Measurements from ENCODE around the gene DHX40.
A peak's percentile ranks its signal among the peaks of the same experiment; 100 is the strongest.
"Not testable (repeated sequence)": the region's sequence is repeated elsewhere in the genome, so short reads cannot be mapped to it uniquely, and the experiment has no call there.

DHX40 gene

DNA sequence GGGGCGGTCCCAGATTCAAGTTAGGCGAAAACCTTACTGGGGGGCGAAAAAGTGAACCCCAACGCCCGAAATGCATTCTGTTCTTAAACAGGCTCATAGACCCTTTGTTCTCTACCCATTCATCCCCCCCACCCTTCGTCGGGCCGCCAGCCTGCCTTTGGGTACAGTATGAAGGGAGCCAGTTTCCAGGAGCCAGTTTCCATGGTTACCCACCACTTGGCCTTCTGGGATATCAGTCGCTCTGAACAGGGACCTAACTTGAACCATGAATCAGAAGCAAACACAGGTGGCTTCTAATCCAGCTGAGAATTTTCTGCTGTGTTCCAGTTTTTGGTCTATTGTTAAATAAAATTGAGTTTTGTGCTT, 532 bp downstream of the DHX40 start:
- peak; percentile 33 for DNase-seq

DNA sequence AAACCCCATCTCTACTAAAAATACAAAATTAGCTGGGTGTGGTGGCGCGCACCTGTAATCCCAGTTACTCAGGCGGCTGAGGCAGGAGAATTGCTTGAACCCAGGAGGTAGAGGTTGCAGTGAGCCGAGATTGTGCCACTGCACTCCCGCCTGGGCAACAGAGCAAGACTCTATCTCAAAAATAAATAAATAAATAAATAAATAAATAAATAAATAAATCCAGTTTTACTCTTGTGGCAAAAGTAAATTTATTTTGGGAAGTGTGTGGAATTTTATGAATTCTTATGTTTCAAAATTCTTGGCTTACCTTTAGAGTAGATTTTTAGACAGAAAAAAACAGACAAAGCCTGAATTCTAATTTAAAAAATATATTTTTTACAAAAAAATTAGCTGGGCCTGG, 3.7 kb downstream of the DHX40 start:
- not testable (repeated sequence) for DNase-seq

DNA sequence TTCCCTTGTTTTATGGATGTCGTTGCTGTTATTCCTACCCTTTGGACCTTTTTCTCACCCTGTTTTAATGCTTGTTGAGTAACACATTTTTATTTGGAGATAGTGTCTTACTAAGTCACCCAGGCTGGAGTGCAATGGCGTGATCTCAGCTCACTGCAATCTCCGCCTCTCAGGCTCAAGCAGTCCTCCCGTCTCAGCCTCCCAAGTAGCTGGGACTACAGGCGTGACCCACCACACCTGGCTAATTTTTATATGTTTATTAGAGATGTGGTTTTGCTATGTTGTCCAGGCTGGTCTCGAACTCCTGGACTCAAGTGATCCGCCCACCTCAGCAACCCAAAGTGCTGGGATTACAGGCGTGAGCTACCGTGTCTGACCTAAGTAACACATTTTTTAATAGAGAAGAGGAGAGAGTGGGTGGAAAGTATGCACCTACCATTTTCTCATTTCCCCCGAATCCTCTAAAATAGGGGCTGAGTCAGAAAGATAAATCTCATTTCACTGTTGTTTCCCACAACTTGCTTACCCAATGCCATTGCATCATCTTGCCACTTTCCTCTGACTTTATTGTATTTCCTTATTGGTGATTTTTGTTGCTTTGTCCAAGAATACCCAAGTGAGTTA, 7.0 kb downstream of the DHX40 start:
- no peak for DNase-seq

DNA sequence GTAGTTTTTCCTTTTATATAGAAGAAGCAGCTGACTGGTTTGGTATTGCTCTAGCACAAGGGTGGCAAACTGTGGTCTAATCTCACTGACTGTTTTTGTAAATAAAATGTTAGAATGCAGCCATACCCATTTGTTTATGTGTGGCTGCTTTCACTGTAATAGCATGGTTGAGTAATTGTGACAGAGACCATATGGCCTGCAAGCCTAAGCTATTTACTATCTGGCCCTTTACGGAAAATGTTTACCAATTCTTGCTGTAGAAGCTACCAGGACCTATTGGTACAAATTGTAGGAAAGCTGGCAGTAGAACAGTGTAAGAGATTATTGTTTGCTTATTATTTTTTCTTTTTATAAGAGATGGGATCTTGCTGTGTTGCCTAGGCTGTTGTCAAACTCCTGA, 18.8 kb downstream of the DHX40 start:
- not testable (repeated sequence) for DNase-seq

DNA sequence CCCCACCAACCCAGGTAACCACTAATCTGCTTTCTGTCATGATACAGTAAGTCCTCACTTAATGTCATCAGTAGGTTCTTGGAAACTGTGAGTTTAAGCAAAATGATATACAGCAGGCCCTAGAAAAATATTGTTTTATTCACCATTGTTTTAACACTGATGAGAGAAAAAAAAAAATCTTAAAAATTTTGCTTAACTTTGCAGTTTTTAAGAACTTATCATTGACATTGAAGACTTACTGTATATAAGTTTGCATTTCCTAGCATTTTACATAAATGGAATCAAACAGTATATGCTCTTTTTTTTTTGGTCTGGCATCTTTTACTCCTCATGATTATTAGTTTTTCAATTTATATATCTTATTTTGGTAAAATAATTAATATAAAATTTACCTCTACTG, 34.8 kb downstream of the DHX40 start:
- no peak for DNase-seq

DNA sequence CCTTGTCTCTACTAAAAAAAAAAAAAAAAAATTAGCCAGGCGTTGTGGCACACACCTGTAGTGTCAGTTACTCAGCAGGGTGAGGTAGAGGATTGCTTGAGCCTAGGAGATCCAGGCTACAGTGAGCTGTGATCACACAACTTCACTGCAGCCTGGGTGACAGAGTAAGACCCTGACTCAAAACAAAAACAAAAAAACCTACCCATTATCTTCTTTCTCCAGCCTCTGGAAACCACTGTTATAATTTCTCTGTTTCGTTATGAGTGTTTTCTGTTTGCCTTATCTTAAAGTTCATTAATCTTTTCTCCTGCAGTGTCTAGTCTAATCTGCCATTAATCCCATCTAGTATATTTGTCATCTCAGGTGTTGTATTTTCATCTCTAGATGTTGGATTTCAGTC, 35.7 kb downstream of the DHX40 start:
- no peak for DNase-seq

DNA sequence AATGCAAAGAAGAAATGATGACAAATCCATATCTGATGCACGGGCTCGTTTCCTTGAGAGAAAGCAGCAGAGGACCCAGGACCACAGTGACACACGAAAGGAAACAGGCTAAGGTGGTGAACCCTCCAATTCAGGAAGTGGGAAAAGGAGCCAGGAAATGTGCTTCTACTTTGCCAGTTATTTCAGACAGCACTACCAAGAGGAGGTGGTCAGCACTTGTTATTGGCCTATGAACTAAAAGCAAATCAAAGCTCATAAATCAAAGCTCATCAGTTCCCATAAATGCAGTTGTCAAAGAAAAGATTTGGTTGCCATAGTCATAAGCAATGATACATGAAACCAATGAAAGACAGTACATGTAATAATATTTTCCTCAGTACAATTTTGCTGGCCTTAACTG, 41.7 kb downstream of the DHX40 start:
- no peak for DNase-seq

DNA sequence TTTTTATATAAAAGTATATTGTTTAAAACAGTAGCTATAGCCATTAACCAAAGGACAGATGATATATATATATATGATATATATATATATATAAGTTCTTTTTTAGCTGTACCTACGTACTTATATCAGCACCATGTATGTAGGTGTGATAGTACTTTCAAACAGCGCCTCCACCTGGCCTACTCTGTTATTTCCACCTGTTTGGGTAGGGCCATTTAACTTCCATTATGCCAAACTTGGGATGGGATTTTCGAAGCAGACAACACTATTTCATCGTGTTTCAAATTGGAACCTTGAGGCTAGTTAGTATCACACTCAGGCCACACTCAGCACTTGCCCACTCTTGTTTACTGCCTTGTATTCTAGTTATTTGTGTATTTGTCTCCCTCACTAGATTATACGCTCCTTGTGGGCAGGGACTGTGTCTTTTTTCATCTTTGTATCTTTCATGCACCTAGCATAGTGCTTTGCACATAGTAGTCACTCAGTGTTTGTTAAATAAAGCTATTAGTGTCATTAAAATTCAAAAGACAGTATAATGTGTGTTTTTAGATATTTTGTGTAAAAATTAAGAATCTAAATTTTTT, 42.5 kb downstream of the DHX40 start:
- DNase-seq, result no peak

DNA sequence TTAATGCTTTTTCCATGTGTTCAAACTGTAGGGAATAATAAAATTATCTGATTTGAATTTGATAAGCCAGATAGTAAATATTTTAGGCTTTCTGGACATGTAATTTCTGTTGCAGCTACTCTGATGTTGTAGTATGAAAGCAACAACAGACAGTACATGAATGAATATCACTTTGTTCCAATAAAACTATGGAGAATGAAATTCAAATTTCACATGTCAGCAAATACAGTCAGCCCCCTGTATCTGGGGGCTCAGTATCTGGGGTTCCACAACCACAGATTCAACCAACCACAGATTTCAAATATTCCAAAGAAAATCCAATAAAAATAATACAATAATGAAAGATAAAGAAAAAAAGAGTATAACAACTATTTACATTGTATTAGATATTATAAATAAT, 46.1 kb downstream of the DHX40 start:
- no peak for DNase-seq

DNA sequence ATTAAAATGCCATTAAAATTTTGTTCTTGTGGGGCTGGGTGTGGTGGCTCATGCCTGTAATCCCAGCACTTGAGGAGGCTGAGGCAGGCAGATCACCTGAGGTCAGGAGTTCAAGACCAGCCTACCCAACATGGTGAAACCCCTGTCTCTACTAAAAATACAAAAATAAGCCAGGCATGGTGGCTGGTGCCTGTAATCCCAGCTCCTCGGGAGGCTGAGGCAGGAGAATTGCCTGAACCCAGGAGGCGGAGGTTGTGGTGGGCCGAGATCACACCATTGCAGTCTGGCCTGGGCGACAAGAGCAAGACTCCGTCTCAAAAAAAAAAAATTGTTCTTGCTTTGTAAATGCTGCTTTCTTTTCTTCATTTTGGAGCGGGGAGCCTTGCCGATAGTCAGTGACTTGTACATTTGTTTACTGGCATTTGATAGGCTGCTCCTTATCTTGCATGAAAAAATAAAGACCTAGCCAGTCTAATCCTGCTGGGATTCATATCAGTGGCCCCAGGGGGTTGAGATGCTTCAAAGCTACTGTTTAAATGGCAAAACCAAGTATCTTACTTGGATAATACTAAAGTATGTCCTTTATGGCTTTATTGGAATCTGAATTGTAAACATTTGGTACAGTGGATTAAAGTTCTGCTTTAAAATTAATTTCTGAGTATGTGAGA, 51.0 kb downstream of the DHX40 start:
- no peak for DNase-seq

DNA sequence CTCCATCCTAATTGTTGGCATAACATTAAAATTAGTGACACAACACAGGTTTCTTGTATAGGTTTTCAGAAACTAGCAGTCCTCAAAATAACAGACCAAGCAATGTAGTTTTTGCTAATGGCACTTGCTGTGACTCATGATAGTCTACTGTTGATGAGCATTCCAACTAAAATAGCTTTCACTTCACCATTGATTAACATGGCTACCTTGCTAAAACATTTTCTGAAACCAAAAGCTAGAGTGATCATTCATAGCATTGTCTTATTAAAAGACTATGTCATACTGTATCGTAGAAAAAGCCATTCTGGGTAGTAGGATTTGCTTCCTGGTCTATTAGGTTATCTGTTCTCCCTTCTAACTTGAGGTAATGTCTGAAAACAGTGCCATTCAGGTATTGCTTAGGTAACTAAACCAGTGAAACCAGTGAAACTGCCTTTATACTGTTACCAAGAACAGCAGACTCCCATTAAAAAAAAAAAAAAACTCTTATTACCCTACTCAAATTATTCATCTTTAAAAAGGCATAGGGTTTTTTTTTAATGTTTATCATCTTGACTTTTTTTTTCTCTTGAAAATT, 51.8 kb downstream of the DHX40 start:
- DNase-seq, result no peak

DNA sequence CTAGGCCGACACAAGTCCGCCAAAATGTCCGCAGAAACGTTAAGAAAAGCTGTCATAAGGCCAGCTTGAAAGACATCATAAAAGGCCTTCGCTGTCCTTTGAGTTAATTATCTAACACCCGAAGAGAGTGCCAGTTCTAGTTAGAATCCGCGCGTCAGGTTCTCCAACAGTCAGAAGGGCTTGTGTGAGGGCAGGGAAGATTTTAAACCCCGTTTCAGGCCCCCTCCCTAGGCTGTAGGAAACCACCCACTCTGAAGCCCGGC, 53.6 kb downstream of the DHX40 start:
- no peak for DNase-seq

DNA sequence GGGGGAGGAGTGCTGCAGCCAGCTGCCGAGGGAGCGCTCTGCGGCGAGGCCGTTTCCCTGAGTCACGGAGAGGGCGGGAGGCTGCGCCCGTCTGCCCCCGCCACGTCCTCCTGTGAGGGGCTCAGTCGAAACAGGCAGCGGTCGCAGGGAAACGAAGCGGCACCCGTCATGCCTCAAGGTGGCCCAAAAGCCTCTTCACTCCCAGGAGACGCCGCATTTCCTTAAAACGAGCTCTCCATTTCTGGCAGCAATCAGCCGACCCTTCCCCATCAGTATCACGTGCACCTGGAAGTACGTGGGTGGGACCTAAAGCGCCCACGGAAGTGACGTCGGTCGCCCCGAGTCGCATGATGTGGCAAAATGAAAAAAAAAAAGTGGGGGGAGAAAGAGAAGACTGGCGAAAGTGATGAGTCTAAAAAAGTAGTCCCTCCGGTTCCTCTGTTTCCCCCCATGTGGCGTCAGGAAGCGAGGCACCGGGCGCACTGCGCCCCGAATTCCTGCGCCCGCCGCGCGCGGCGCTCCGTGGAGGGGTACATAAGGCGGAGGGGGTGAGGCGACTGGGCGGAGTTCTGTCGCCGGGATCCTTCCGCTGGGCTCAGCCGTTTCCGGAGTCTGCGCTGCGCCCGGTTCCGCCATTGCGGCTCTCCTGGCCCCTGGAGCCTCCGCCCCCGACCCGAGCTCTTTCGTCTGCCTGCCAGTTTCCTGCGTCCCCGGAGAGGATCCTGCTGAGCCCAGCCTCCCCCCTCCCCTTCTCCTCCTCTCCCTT, 54.1 kb downstream of the DHX40 start, which contains the start of gene CLTC:
Gene CLTC, plus strand, starts transcription at position 598 of the 766 bp plus-strand sequence. CDS start 237 bp downstream, outside the sequence.
- peak; percentile 83 for DNase-seq

DNA sequence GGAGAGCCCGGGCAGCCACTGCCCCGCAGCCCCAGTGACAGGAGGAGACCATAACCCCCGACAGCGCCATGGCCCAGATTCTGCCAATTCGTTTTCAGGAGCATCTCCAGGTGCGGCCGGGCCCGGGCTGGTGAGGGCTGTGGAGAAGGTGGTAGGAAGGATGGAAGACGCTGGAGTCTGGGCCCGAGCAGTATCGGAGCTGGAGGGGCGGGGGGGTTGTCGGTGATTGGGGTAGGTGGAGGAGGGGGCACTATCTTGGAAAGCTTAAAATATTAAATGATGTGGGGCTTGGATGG, 54.6 kb downstream of the DHX40 start:
- no peak for DNase-seq

DNA sequence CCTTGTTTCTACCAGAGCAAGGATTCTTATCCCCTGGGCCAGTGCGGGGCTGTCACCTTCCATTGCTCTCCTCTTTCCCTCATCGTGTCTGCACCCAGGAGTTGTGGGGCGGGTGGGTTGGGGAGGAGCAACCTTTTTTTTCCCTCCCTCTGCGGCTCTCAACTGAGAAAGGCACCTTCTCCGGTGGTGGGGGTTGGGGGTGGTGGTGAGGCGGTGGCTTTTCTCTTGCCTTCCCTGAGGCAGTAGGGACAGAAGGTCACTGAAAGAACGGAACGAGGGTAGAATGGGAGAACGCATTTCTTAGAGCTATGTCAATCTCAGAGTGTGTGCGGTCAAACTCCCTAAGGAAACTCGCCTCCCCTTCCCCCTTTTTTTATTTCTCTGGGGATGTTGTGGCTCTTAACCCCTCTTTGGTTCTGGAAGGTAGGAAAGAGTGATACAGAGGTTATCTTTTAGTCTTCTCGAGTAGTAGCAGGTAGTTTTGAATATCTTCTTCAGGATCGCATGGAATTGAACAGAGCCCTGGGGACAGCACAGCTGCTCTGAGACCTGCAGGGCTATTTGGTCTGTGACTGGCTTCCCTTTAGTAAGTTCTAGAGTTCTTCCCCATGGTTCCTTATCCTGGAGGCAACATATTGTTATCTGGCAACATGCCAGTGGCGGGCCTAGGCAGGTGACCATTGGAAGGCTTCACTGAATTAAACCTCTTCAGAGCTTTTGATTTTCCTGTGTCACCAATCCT, 55.3 kb downstream of the DHX40 start:
- DNase-seq, result no peak

DNA sequence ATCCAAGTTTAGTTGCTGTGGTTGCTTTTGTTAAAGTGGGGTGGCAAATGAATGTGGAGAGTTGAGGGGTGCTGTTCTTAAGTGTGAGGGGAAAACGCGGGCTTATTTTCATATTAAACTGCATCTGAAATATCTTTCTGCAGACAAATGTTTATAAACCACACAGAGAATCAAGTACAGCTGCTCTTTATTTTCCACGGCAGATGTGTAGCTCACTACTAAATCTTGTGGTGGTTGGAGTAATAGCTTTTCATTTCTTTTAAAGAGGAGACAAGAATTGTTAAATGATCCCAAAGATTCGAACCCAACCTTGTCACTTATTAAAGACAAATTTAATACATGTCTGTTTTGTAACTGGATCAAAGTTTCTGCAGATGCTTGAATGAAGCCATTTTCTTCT, 56.4 kb downstream of the DHX40 start:
- no peak for DNase-seq

DNA sequence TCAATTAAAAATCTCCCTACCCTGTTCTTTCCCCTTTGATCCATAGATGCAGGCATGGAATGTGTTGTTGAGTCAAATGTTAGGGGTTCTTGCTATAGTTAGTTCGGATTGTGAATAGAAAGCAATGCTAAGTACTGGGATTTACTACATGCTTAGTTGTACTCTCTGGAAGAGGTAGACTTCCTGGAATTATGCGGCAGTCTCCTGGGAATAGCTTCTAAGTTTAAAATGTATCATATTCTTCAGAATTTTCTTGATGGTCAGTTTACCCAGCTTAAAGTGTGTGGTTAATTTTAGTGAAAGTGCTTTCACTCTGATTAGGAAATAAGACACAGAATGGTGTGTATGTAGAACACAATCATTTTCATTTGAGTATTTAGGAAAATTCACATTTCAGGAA, 57.7 kb downstream of the DHX40 start:
- DNase-seq, result no peak

DNA sequence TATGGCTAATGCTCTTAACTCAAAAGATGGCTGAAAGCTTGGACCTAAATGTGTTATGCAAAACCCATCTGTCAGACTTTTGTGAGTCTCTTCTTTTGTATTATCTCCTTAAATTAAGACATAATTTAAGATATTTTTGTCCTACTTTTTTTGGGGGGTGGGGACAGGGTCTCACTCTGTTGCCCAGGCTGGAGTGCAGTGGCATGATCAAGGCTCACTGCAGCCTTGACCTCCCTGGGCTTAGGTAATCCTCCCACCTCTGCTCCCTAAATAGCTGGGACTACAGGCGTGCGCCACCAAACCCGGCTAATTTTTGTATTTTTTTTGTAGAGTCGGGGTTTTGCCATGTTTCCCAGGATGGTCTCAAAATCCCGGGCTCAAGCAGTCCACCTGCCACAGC, 61.3 kb downstream of the DHX40 start:
- DNase-seq, result no peak

DNA sequence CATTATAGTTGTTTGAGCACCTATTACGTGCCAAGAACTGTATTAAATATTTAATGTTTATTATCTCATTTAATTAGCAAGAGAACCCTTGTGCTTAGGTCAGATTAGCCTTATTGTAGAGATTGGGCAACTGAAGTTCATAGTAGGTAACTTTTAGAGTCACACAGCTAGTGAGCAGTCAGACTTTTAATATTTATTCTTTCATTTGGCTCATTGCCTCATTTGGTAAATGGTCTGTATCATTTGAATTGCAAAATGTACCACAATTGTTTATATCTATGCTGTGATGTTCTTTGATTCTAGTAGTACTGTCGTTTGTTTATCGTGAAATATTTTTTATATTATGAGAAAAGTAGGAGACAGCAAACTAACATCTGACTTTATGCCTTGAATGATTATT, 61.9 kb downstream of the DHX40 start:
- DNase-seq, result no peak

DNA sequence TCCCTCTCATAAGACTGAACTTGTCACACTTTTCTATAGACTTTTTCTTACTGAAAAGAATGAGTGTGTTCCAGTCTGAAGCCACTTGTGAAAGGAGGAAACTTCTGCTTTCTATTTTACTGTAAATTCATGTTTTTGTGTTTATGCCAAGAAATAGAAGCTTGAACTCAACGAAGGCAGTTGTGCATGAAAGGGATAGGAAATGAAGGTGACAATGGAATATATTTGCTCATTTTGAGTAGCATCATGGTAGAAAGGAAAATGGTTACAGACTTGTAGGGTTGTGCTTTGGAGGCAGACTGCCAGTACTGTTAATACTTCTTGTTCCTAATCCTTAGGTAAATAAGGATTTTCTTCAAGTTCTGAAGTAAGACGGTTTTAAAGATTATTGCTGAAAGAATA, 62.4 kb downstream of the DHX40 start:
- no peak for DNase-seq

DNA sequence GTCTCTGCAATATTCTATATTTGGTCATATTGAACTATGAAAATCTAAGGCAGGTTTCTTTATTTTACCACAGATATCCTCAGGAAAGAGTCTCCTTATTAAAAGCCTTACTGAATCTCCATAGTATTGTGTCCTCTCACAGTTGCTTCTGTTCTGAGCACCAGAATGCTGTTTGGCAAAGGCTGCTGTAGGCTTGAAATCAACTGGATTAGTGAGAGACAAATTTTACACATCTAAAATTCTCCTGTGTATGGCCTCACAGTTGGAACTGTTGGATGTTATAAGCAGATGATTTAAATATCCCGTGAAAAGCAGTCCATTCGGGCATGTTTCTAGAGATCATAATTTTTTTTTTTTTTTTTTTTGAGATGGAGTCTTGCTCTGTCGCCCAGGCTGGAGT, 63.8 kb downstream of the DHX40 start:
- DNase-seq, result no peak

DNA sequence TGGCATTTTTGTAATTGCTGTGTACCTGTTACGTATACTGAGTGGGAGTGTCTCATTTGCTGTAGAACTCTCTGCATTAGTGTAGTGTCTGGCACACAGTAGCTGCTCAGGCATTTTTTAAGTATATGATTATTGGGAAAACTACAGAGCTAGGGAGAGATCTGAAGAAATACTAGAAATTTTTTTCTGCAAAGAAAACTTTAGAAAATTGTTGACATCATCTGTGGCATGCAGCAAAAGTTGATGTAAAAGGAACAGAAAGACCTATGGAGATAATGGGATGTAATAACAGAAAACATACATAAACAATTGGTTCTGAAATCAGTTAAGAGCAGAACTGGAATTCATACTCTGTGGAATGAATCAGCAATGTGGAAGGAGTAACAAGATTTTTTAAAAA, 65.9 kb downstream of the DHX40 start:
- DNase-seq, result no peak

DNA sequence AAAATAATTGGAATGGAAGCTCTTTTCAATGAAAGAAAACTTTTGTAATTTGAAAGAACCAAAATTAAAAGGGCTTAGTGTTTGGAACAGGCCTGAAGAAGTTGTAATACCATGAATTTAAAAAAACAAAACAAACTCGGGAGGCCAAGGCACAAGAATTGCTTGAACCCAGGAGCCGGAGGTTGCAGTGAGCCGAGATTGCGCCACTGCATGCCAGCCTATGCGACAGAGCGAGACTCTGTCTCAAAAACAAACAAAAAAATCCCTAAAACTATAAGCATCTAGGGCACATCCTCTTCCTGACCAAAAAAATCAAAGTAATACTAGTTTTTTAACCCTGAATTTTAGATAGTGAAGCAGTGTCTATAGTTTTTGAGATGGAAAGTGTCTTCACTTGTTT, 67.0 kb downstream of the DHX40 start:
- no peak for DNase-seq

Data from NCI-H1048 (cell line).